ENCODE results near the gene PLCG2.
"Not testable (repeated sequence)": the region's sequence is repeated elsewhere in the genome, so short reads cannot be mapped to it uniquely, and the experiment has no call there.

PLCG2 gene

GRCh38 chr16:81921085-81921814 is 142.2 kb downstream of the PLCG2 start:
- DNase-seq: no peak

GRCh38 chr16:81921843-81922584 is 142.9 kb downstream of the PLCG2 start:
- no peak for DNase-seq

GRCh38 chr16:81923296-81923695 is 144.2 kb downstream of the PLCG2 start:
- DNase-seq: no peak

GRCh38 chr16:81925016-81925415 is 145.9 kb downstream of the PLCG2 start:
- DNase-seq: no peak

- DNase-seq: no peak
Measured at GRCh38 chr16:81926036-81926435, 146.9 kb downstream of the PLCG2 start.

GRCh38 chr16:81927561-81928185 is 148.6 kb downstream of the PLCG2 start:
- no peak for DNase-seq

GRCh38 chr16:81928271-81928918 is 149.3 kb downstream of the PLCG2 start:
- DNase-seq: no peak

GRCh38 chr16:81928975-81929374 is 149.9 kb downstream of the PLCG2 start:
- DNase-seq: no peak

GRCh38 chr16:81929841-81930240 is 150.8 kb downstream of the PLCG2 start:
- no peak for DNase-seq

GRCh38 chr16:81931927-81932326 is 152.8 kb downstream of the PLCG2 start:
- no peak for DNase-seq

GRCh38 chr16:81932668-81933067 is 153.6 kb downstream of the PLCG2 start:
- DNase-seq: no peak

- no peak for DNase-seq
Measured at GRCh38 chr16:81933361-81933760, 154.3 kb downstream of the PLCG2 start.

GRCh38 chr16:81934711-81935110 is 155.6 kb downstream of the PLCG2 start:
- not testable (repeated sequence) for DNase-seq

- DNase-seq: no peak
Measured at GRCh38 chr16:81936209-81937000, 157.3 kb downstream of the PLCG2 start.

GRCh38 chr16:81937305-81938038 is 158.4 kb downstream of the PLCG2 start:
- no peak for DNase-seq

GRCh38 chr16:81938326-81939163 is 159.5 kb downstream of the PLCG2 start:
- no peak for DNase-seq

- DNase-seq: no peak
Measured at GRCh38 chr16:81939164-81940056, 160.3 kb downstream of the PLCG2 start.

GRCh38 chr16:81940781-81941560 is 161.9 kb downstream of the PLCG2 start:
- DNase-seq: no peak

- no peak for DNase-seq
Measured at GRCh38 chr16:81942007-81942601, 163.0 kb downstream of the PLCG2 start.

Data from KG1 (cell line).